Right lobe of liver (tissue), 4 donors: ENCODE results near the gene KIF19.

ENCODE experiments used
- CTCF ChIP-seq, 4 donors: fragments of 200-600 bp in 3 of 4; fragments of 450-650 bp in 1 of 4; IDR thresholded peaks; one replicate each; pipeline versions ENCODE4 v1.5.1 to v1.8.0; 2016 to 2022; ENCODE audit warnings: antibody characterized with exemption in 4 of 4, mild to moderate bottlenecking in 2 of 4
- POLR2A ChIP-seq: fragments of 450-650 bp; IDR thresholded peaks from one replicate; pipeline ENCODE4 v1.6.1; 2017; ENCODE audit warnings: antibody characterized with exemption, mild to moderate bottlenecking
- donor health status: DM: no; HTN: no; CAD: no.
- donor health status: DM: no; HTN: no; CAD: no.
- donor health status: DM: no; HTN: yes; CAD: no.

GRCh38 chr17:74357466-74357809 is 31.4 kb downstream of the KIF19 start:
- TF ChIP-seq CTCF (IDR thresholded peaks at IDR 0.05) (no peak), POLR2A (no peak)
